K562 (cell line): ENCODE data around the gene FNDC11. TPM values are rescaled to one million over a fixed set of nuclear protein-coding genes. Genes with fewer than 3 reads are reported as not detected.
A peak's percentile ranks its signal among the peaks of the same experiment; 100 is the strongest.

Experiments
- ATAC-seq: fragments of 200-7000 bp; cut with Tn5 transposase; 3 replicates; pipeline ENCODE4 v1.9.1; 2020; ENCODE audit warnings: moderate library complexity
- BruUV-seq: library from RNA; stranded (reverse); fragments of 400-500 nt; replicated peaks from 2 replicates; lab custom pipeline; 2021; lab: Mats Ljungman, UMichigan
- CTCF ChIA-PET: fragments of 300-600 bp; formaldehyde crosslinking; extraction: SDS; loops from one replicate; lab custom pipeline; 2021; ENCODE audit warnings: low intra/inter-chr PET ratio; lab: Yijun Ruan, JAX
- POLR2A ChIA-PET: fragments of 300-600, 350-650 bp; sonication (Branson Sonifier 250); formaldehyde crosslinking; extraction: SDS; loops from one replicate; lab custom pipeline; 2021; ENCODE audit warnings: antibody characterized with exemption, inconsistent platforms; lab: Yijun Ruan, JAX
- DNase-seq, 4 experiments: peaks; one replicate each; pipeline versions ENCODE4 v3.0.0 to v3.0.0-alpha.2; 2011 to 2018; ENCODE audit warnings: low spot score in 3 of 4, mixed read lengths in 3 of 4; ENCODE audit errors: extremely low read depth in 1 of 4
- FAIRE-seq: peaks from 2 replicates; lab custom pipeline; 2011; peaks lifted over from hg19 to GRCh38; lab: Jason Lieb, UNC
- H2AFZ ChIP-seq: 2 replicates; pipeline ENCODE4 v1.6.0; 2011; ENCODE audit warnings: low read depth, low read length, control low read depth, inconsistent platforms
- H3K27ac ChIP-seq: fragments of 200-600 bp; 3 replicates; pipeline ENCODE4 v1.8.0; 2011; ENCODE audit warnings: low read depth, mild to moderate bottlenecking, control low read depth, inconsistent platforms, low read length, moderate library complexity, mixed read lengths; ENCODE audit errors: extremely low read depth
- H3K27me3 ChIP-seq, 2 experiments: fragments of 300-600 bp in 1 of 2; 2 replicates in 1 of 2; 3 replicates in 1 of 2; pipeline versions ENCODE4 v1.6.0 to v1.8.0; 2011; ENCODE audit warnings: inconsistent platforms in 2 of 2, low read length in 2 of 2, mild to moderate bottlenecking in 1 of 2, mixed read lengths in 1 of 2, moderate library complexity in 1 of 2; ENCODE audit not compliant: control insufficient read depth in 2 of 2, insufficient read depth in 2 of 2
- H3K36me3 ChIP-seq: fragments of 300-600 bp; 3 replicates; pipeline ENCODE4 v1.8.0; 2011; ENCODE audit warnings: mild to moderate bottlenecking, low read length, inconsistent platforms; ENCODE audit not compliant: control insufficient read depth, insufficient read depth
- H3K4me1 ChIP-seq, 2 experiments: fragments of 200-600 bp in 1 of 2; replicated peaks in 1 of 2; 2 replicates in 1 of 2; 3 replicates in 1 of 2; pipeline versions ENCODE4 v1.5.1 to v1.8.0; 2011; ENCODE audit warnings: inconsistent platforms in 2 of 2, low read length in 2 of 2, mild to moderate bottlenecking in 1 of 2, mixed read lengths in 1 of 2, moderate library complexity in 1 of 2; ENCODE audit not compliant: control insufficient read depth in 2 of 2, insufficient read depth in 2 of 2
- H3K4me2 ChIP-seq: 2 replicates; pipeline ENCODE4 v1.6.1; 2011; ENCODE audit warnings: low read length, control low read depth, inconsistent platforms, mixed read lengths; ENCODE audit not compliant: insufficient read depth
- H3K4me3 ChIP-seq: fragments of 200-600 bp; sonication (generic), shearing (Covaris generic); 2 replicates; pipeline ENCODE4 v1.5.1; 2016; ENCODE audit warnings: control low read depth, inconsistent platforms
- H3K79me2 ChIP-seq: fragments of 200-600 bp; 3 replicates; pipeline ENCODE4 v1.8.0; 2011; ENCODE audit warnings: low read length, inconsistent platforms; ENCODE audit not compliant: control insufficient read depth, insufficient read depth
- H3K9ac ChIP-seq, 2 experiments: 2 replicates each; pipeline versions ENCODE4 v1.6.0 to v1.6.1; 2011; ENCODE audit warnings: low read depth in 2 of 2, low read length in 2 of 2, control low read depth in 1 of 2, inconsistent platforms in 1 of 2, mild to moderate bottlenecking in 1 of 2, mixed read lengths in 1 of 2; ENCODE audit not compliant: insufficient read depth in 1 of 2
- H3K9me1 ChIP-seq: one replicate; pipeline ENCODE4 v1.6.0; 2011; ENCODE audit warnings: inconsistent platforms, mild to moderate bottlenecking, low read length, moderate library complexity; ENCODE audit not compliant: control insufficient read depth, insufficient read depth
- H3K9me3 ChIP-seq: replicated peaks from 2 replicates; pipeline ENCODE4 v1.5.1; 2011; ENCODE audit warnings: low read depth, low read length, inconsistent platforms; ENCODE audit not compliant: control insufficient read depth, insufficient read depth
- H4K20me1 ChIP-seq: replicated peaks from 2 replicates; pipeline ENCODE4 v1.6.1; 2011; ENCODE audit warnings: low read length, inconsistent platforms, mixed read lengths; ENCODE audit not compliant: control insufficient read depth, insufficient read depth
- BHLHE40 ChIP-seq: IDR thresholded peaks from 2 replicates; pipeline ENCODE4 v1.6.1; 2011; ENCODE audit warnings: low read length, improper control_type of control experiment
- DNMT1 ChIP-seq: fragments of 450-650 bp; IDR thresholded peaks from 2 replicates; pipeline ENCODE4 v1.6.1; 2016; ENCODE audit warnings: antibody characterized with exemption, mild to moderate bottlenecking
- EGR1 ChIP-seq: fragments of 450-650 bp; conservative IDR thresholded peaks from 2 replicates; pipeline ENCODE4 v1.6.1; 2017; ENCODE audit warnings: mild to moderate bottlenecking
- HNRNPH1 ChIP-seq: fragments of 200-400 bp; formaldehyde crosslinking; optimal IDR thresholded peaks from 2 replicates; pipeline ENCODE3; 2017; ENCODE audit warnings: low read depth, mild to moderate bottlenecking, low read length, moderate library complexity
- SMARCA5 ChIP-seq: fragments of 450-650 bp; IDR thresholded peaks from 2 replicates; pipeline ENCODE4 v1.6.1; 2016
- TAF9B ChIP-seq: fragments of 450-650 bp; IDR thresholded peaks from 2 replicates; pipeline ENCODE4 v1.6.1; 2018; ENCODE audit warnings: mild to moderate bottlenecking; ENCODE audit not compliant: partially characterized antibody
- U2AF2 ChIP-seq: fragments of 200-400 bp; formaldehyde crosslinking; optimal IDR thresholded peaks from 2 replicates; pipeline ENCODE3; 2017; ENCODE audit warnings: low read depth, mild to moderate bottlenecking, low read length
- ZNF165 ChIP-seq: fragments of 250-450 bp; sonication (Bioruptor Pico); IDR thresholded peaks from 2 replicates; pipeline ENCODE4 v1.4.0; 2020; ENCODE audit warnings: borderline replicate concordance
- WGBS: fragments of 100-300 bp; shearing (Covaris generic); methylation state at CpG from one replicate; pipeline ENCODE4 v1.1.6; 2016; ENCODE audit warnings: low coverage, mixed read lengths; ENCODE audit not compliant: insufficient coverage; ENCODE audit errors: missing lambda C conversion rate; 5-methylcytosine and 5-hydroxymethylcytosine counted together
- in situ Hi-C: fragments of 300-500 bp; cut with MboI; formaldehyde crosslinking; loops from 4 replicates; pipeline ENCODE4 v1.15.0; 2018; ENCODE audit warnings: inconsistent platforms, mixed read lengths
- intact Hi-C: fragments of 100-400 bp; cut with micrococcal nuclease; formaldehyde crosslinking; loops from 2 replicates; pipeline ENCODE4 v1.14.2; 2022
- polyA plus RNA-seq, 8 experiments: library from polyadenylated mRNA; depleted of rRNA in 4 of 8; stranded (reverse) in 5 of 8; unstranded in 3 of 8; fragments of >200 nt; fragmentation: Nextera tagmentation in 2 of 8; fragmentation: Illumina TruSeq in 1 of 8; extraction: Ambion mirVana in 2 of 8; extraction: Trizol in 1 of 8; gene quantifications; 2 replicates each; pipeline versions ENCODE4 v1.2.1 to v1.2.3, GENCODE V29; 2011 to 2014; ENCODE audit warnings: inconsistent platforms in 1 of 8, missing spikeins in 1 of 8
- total RNA-seq, 7 experiments: library from RNA; depleted of rRNA in 6 of 7; stranded (reverse); fragments of >200 nt in 6 of 7; fragmentation: Illumina TruSeq in 2 of 7; extraction: Trizol in 2 of 7; gene quantifications; 2 replicates each; pipeline versions ENCODE4 v1.2.1 to v1.2.3, GENCODE V29; 2011 to 2021; ENCODE audit warnings: low replicate concordance in 1 of 7
- TF ChIP-seq, protein P1 (sequence below): fragments of 200-800 bp; sonication (Bioruptor generic); IDR thresholded peaks from 2 replicates; pipeline ENCODE4 v1.6.1; 2017; ENCODE audit warnings: missing genetic modification characterization, missing compliant biosample characterization
- TF ChIP-seq, protein P2 (sequence below), 3 experiments: fragments of 200-800 bp in 1 of 3; sonication (Bioruptor generic) in 1 of 3; sonication (generic) in 1 of 3; formaldehyde crosslinking in 1 of 3; IDR thresholded peaks; 2 replicates each; pipeline versions ENCODE4 v1.6.1 to v1.8.0; 2016 to 2022; ENCODE audit warnings: mild to moderate bottlenecking in 2 of 3, missing compliant biosample characterization in 2 of 3, missing genetic modification characterization in 2 of 3, missing genetic modification reagents in 1 of 3

The FNDC11 gene
- total and polyA plus RNA-seq, 9 of the 15 experiments (the other 6 are each of a cell fraction or from before 2014, with no cell fraction given) = 0.08 to 2.3 (median 0.64) TPM; not detected in 2

DNA sequence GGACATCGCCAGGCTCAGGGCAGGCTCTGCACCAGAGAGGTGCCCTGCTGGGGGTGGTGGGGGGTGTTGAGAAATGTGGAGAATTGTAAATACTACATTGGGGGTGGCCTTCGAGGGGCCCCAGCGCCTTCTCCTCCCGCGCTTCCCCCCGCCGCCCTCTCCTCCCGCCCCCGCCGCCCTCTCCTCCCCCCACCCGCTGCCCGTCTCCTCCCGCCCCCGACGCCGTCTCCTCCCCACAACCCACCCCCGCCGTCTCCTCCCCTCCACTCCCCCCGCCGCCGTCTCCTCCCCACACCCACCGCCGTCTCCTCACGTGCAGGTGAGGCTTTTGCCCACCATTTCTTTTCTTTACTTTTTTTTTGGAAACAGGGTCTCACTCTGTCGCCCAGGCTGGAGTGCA lies 4.9 kb upstream of the FNDC11 start:
- ChIA-PET CTCF (no interaction called here), POLR2A (no interaction called here)
- WGBS = 15% methylated on average over 2 of the region's 25 CpGs
- H3K4me3 ChIP-seq = no peak overlapping the region
- BruUV-seq = no TSS peak
- peaks cover 10 to 68% of the 10 kb centered on the region in 2 experiments for H3K4me1 ChIP-seq
- H3K9ac ChIP-seq = peak overlapping the region in 1 of 2 experiments; percentile 83; a peak in 1 of 4 replicates
- in situ Hi-C loops (no loop called here), intact Hi-C loops (no loop called here)
- no peaks in the 10 kb centered on the region for H3K9me1 ChIP-seq
- peak in 2 of 4 experiments; percentile 55 to 58 for DNase-seq
- H3K9me3 ChIP-seq = no peaks in the 10 kb centered on the region
- H3K79me2 ChIP-seq = no peaks in the 10 kb centered on the region
- no peak overlapping the region for H2AFZ ChIP-seq
- TF ChIP-seq TAF9B (no peak), ZNF165 (CRISPR knock-in tag) (no peak), U2AF2 (no peak), EGR1 (no peak), BHLHE40 (peak; percentile 46; the same call in 1 of the 2 replicates), SMARCA5 (no peak), HNRNPH1 (no peak), DNMT1 (no peak)
- TF ChIP-seq, protein P1, sequence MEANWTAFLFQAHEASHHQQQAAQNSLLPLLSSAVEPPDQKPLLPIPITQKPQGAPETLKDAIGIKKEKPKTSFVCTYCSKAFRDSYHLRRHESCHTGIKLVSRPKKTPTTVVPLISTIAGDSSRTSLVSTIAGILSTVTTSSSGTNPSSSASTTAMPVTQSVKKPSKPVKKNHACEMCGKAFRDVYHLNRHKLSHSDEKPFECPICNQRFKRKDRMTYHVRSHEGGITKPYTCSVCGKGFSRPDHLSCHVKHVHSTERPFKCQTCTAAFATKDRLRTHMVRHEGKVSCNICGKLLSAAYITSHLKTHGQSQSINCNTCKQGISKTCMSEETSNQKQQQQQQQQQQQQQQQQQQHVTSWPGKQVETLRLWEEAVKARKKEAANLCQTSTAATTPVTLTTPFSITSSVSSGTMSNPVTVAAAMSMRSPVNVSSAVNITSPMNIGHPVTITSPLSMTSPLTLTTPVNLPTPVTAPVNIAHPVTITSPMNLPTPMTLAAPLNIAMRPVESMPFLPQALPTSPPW (CRISPR knock-in tag) = peak; percentile 64
- TF ChIP-seq, protein P2, sequence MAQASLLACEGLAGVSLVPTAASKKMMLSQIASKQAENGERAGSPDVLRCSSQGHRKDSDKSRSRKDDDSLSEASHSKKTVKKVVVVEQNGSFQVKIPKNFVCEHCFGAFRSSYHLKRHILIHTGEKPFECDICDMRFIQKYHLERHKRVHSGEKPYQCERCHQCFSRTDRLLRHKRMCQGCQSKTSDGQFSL (CRISPR knock-in tag; IDR thresholded peaks at IDR 0.05) = 0 out of 2 replicates have a peak, but pooled peaks have one; percentile 37
- TF ChIP-seq, protein P2 (tag; IDR thresholded peaks at IDR 0.05) = no peak
- H3K36me3 ChIP-seq = no peaks in the 10 kb centered on the region
- no peaks in the 10 kb centered on the region for H4K20me1 ChIP-seq
- ATAC-seq = no peak
- FAIRE-seq = no peak
- no peak overlapping the region for H3K4me2 ChIP-seq
- peaks cover 0 to 36% of the 10 kb centered on the region in 2 experiments; a peak in 4 of 5 replicates for H3K27me3 ChIP-seq
- no peak overlapping the region for H3K27ac ChIP-seq
